OCI-LY3 (cell line): ENCODE data around the gene DNPH1.

ENCODE experiments used
- CTCF ChIP-seq: fragments of 200-600, 300-600 bp; sonication (generic); IDR thresholded peaks from 2 replicates; pipeline ENCODE4 v1.5.1; 2014; ENCODE audit warnings: antibody characterized with exemption, low read length, low read depth
- EZH2phosphoT487 ChIP-seq: fragments of 200-600 bp; shearing (Covaris generic); IDR thresholded peaks from 2 replicates; pipeline ENCODE4 v1.6.1; 2018; ENCODE audit warnings: antibody characterized with exemption, mixed run types, low read depth

- TF ChIP-seq CTCF (no peak), EZH2phosphoT487 (no peak)
These were observed 31.5 kb upstream of the DNPH1 start for GRCh38 chr6:43260791-43261190.
